ENCODE measurements around the gene CYBC1.
A peak's percentile ranks its signal among the peaks of the same experiment; 100 is the strongest.

The CYBC1 gene

GRCh38 chr17:82442643-82443464, 7.7 kb downstream of the CYBC1 start:
- no peak for DNase-seq (ENCODE audit: low read depth)
- TF ChIP-seq, protein P1, sequence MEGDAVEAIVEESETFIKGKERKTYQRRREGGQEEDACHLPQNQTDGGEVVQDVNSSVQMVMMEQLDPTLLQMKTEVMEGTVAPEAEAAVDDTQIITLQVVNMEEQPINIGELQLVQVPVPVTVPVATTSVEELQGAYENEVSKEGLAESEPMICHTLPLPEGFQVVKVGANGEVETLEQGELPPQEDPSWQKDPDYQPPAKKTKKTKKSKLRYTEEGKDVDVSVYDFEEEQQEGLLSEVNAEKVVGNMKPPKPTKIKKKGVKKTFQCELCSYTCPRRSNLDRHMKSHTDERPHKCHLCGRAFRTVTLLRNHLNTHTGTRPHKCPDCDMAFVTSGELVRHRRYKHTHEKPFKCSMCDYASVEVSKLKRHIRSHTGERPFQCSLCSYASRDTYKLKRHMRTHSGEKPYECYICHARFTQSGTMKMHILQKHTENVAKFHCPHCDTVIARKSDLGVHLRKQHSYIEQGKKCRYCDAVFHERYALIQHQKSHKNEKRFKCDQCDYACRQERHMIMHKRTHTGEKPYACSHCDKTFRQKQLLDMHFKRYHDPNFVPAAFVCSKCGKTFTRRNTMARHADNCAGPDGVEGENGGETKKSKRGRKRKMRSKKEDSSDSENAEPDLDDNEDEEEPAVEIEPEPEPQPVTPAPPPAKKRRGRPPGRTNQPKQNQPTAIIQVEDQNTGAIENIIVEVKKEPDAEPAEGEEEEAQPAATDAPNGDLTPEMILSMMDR (IDR thresholded peaks at IDR 0.05; ENCODE audit: low read length, missing control alignments), result no peak
- no peak overlapping the region for H3K4me3 ChIP-seq (replicated peaks; ENCODE audit: low read depth, low read length)

GRCh38 chr17:82441691-82442487, 8.7 kb downstream of the CYBC1 start:
- TF ChIP-seq, protein P1 (IDR thresholded peaks at IDR 0.05; ENCODE audit: low read length, missing control alignments), result no peak
- no peak for DNase-seq (ENCODE audit: low read depth)
- H3K4me3 ChIP-seq (replicated peaks; ENCODE audit: low read depth, low read length), result no peak overlapping the region

- TF ChIP-seq, protein P1 (IDR thresholded peaks at IDR 0.05; ENCODE audit: low read length, missing control alignments), result no peak
- no peak overlapping the region for H3K4me3 ChIP-seq (replicated peaks; ENCODE audit: low read depth, low read length)
- DNase-seq (ENCODE audit: low read depth), result peak; percentile 21
These were observed 9.4 kb downstream of the CYBC1 start for GRCh38 chr17:82440991-82441627.

- TF ChIP-seq, protein P1 (IDR thresholded peaks at IDR 0.05; ENCODE audit: low read length, missing control alignments), result no peak
- DNase-seq (ENCODE audit: low read depth), result no peak
- no peak overlapping the region for H3K4me3 ChIP-seq (replicated peaks; ENCODE audit: low read depth, low read length)
These were observed 10.0 kb downstream of the CYBC1 start for GRCh38 chr17:82440469-82440981.

DNA sequence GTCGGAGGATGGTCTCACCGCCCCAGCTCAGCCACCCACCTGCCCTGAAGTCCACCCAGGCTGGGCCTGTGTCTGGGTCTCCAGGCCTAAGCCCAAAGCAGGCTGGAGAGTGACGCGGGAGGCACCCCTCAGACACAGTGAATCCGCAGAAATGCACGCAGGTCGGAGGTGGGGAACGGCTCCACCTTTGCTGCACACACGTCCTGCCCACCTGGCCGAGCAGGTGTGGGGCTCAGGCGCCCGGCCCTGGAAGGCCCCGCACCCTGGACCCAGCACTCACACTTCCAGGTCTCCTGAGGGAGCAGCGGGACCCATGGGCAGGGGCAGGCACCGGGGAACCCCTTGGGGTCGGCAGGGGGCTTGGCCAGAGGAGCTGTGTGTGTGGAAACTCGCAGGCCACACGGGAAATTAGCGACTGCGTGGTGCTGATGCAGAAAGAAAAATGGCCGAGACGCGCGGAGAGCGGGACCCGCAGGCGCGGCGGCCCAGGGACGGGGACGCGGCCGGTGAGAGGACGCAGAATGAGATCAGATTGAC, 10.7 kb downstream of the CYBC1 start:
- TF ChIP-seq, protein P1 (IDR thresholded peaks at IDR 0.05; ENCODE audit: low read length, missing control alignments), result no peak
- no peak overlapping the region for H3K4me3 ChIP-seq (replicated peaks; ENCODE audit: low read depth, low read length)

DNA sequence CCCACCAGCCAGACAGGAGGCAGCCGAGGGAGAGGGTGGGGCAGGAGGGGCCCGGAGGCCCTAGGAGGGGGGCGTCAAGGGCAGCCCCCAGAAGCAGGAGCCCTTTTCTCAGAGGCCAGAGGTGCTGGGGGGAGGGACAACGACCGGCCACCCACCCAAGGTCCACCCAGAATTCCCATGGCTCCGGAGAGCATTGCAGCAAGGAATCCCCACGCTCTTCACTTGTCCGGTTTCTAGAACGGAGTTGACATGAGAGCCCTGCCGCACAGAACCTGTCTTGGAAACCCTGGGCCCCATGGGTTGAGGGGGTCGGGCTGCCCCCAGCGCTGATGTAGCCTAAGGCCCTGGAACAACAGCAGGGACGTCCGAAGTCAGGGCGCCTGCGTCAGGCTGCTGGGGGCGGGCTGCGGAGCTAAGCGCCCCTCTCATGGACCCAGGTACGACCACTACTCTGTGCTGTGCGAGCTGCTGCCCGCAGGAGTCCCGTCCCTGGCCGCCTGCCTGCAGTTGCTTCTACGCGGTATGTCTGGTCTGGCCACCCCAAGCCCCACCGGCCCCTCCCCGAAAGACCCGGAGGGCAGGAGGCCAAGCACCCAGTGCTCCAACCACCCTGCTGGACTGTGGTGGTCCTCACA, 11.2 kb downstream of the CYBC1 start:
- DNase-seq (ENCODE audit: low read depth), result no peak
- TF ChIP-seq, protein P1 (IDR thresholded peaks at IDR 0.05; ENCODE audit: low read length, missing control alignments), result no peak
- no peak overlapping the region for H3K4me3 ChIP-seq (replicated peaks; ENCODE audit: low read depth, low read length)

More for the DNA sequence above, 10.7 kb downstream of the CYBC1 start:
- DNase-seq (ENCODE audit: low read depth), result no peak

Data from fibroblast of pulmonary artery (primary cell).